T-helper 1 cell treated with Interleukin-12 subunit alpha and Interleukin-12 subunit beta and Interleukin-4 antibody, amounts not matched to agents 30 μg/mL and 1 μg/mL, for 36 hours (primary cell): Measurements from ENCODE around the gene KIF1A.
"Not testable (repeated sequence)": the region's sequence is repeated elsewhere in the genome, so short reads cannot be mapped to it uniquely, and the experiment has no call there.

Experiments used
- H3K27ac Mint-ChIP-seq: one replicate; pipeline ENCODE4 v1.8.0; 2021; ENCODE audit warnings: mild to moderate bottlenecking, mixed read lengths
- H3K27me3 Mint-ChIP-seq: one replicate; pipeline ENCODE4 v1.8.0; 2021; ENCODE audit warnings: low read depth, mixed read lengths
- H3K36me3 Mint-ChIP-seq: one replicate; pipeline ENCODE4 v1.8.0; 2021; ENCODE audit warnings: low read depth, mixed read lengths
- H3K4me1 Mint-ChIP-seq: one replicate; pipeline ENCODE4 v1.8.0; 2021; ENCODE audit warnings: low read depth, mixed read lengths
- H3K4me3 Mint-ChIP-seq: one replicate; pipeline ENCODE4 v1.8.0; 2021; ENCODE audit warnings: mild to moderate bottlenecking, moderate library complexity, mixed read lengths
- H3K9me3 Mint-ChIP-seq: one replicate; pipeline ENCODE4 v1.8.0; 2021; ENCODE audit warnings: mixed read lengths

Gene KIF1A

GRCh38 chr2:240852671-240853314 is 32.8 kb upstream of the KIF1A start:
- peaks cover 16% of the 10 kb centered on the region for H3K9me3 Mint-ChIP-seq
- no peak overlapping the region for H3K27ac Mint-ChIP-seq
- no peaks in the 10 kb centered on the region for H3K36me3 Mint-ChIP-seq
- H3K4me3 Mint-ChIP-seq: no peak overlapping the region
- H3K4me1 Mint-ChIP-seq: no peaks in the 10 kb centered on the region
- no peaks in the 10 kb centered on the region for H3K27me3 Mint-ChIP-seq

DNA sequence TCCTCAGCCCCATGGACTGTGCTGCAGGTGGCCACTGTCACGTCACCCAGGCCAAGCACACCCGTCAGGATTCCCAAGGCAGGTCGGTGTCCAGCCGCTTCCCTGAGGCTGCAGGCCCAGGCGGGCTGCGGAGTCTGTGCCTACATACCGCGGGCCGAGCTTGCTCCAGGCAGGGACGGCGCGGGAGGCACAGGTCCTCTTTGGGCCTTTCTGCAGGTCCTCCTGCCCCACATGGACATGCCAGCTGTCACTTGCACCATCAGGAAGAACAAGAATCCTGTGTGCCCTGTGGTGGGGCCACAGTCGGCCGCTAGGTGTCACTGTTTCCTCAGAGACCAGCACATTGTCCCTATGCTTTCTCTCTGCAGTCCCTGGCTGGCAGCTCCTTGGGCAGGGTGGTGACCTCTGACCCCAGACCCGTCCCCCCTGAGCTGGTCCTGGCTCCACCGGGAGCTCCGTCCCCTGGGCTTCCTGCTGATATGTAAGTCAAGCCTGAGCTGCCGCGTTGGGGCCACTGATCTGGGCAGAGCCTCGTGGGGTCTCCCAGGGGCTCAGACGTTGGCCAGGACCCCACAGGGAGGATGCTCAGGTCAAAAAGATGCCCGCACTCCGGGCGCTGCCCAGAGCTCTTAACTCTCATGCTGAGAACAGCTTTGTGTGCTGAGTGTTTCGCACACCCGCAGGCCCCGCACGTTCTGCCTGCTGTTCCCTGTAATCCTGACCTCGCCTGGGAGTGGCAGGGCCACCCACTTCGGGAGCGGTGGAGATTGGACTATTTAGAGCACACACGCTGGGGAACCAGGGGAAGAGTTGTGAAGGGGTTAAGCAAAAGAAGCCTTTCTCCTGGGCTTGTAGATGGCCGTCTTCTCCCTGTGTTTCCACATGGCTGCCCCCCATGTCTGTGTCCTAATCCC is 31.3 kb upstream of the KIF1A start:
- H3K4me3 Mint-ChIP-seq: no peak overlapping the region
- H3K36me3 Mint-ChIP-seq: no peaks in the 10 kb centered on the region
- H3K9me3 Mint-ChIP-seq: peaks cover 18% of the 10 kb centered on the region
- no peak overlapping the region for H3K27ac Mint-ChIP-seq
- no peaks in the 10 kb centered on the region for H3K27me3 Mint-ChIP-seq
- no peaks in the 10 kb centered on the region for H3K4me1 Mint-ChIP-seq

- Mint-ChIP-seq H3K36me3 (no peaks in the 10 kb centered on the region), H3K27ac (no peak overlapping the region), H3K9me3 (peaks cover 18% of the 10 kb centered on the region), H3K27me3 (no peaks in the 10 kb centered on the region), H3K4me3 (no peak overlapping the region), H3K4me1 (no peaks in the 10 kb centered on the region)
Measured at GRCh38 chr2:240850756-240851077, 30.7 kb upstream of the KIF1A start.

DNA sequence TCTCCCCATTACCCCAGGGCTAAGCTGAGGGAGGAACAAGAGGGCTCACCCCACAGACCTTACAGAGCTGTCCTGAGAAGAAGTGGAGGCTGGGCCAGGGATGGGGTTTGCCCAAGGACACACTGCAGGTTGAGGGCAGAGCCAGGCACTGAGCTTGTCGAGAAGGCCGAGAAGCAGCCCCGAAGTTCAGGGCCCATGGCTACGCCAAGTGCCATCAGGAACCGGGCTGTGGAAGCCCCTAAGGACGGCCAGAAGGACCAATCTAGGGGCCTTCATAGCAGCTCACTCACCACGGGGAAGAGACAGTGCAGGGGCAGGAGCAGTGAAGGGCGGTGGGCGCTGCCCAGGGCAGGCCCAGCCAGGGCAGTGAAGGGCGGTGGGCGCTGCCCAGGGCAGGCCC is 30.0 kb upstream of the KIF1A start:
- H3K36me3 Mint-ChIP-seq: no peaks in the 10 kb centered on the region
- no peak overlapping the region for H3K4me3 Mint-ChIP-seq
- H3K27me3 Mint-ChIP-seq: no peaks in the 10 kb centered on the region
- H3K9me3 Mint-ChIP-seq: peaks cover 18% of the 10 kb centered on the region
- no peak overlapping the region for H3K27ac Mint-ChIP-seq
- H3K4me1 Mint-ChIP-seq: no peaks in the 10 kb centered on the region

DNA sequence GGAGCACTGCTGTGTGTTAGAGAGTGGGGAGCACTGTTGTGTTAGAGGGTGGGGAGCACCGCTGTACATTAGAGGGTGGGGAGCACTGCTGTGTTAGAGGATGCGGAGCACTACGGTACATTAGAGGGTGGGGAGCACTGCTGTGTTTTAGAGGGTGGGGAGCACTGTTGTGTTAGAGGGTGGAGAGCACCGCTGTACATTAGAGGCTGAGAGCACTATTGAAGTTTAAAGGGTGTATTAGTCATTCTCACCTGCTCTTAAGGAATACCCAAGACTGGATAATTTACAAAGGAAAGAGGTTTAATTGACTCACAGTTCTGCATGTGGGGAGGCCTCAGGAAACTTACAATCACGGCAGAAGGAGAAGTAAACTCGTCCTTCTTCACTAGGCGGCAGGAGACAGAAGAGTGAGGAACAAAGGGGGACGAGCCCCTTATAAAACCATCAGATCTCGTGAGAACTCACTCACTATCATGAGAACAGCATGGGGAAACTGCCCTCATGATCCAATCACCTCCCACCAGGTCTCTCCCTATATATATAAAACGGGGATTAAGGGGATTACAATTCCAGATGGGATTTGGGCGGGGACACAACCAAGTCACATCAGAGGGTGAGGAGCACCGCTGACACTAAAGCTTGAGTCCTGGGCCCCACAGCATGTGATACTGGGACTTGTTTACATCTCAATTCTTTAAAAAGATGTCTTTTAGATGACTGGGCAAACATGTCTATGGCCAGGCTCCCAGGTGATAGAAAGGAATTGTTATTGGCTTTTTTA is 29.1 kb upstream of the KIF1A start:
- Mint-ChIP-seq H3K27ac (no peak overlapping the region), H3K4me3 (no peak overlapping the region), H3K9me3 (peaks cover 13% of the 10 kb centered on the region), H3K4me1 (no peaks in the 10 kb centered on the region), H3K27me3 (no peaks in the 10 kb centered on the region), H3K36me3 (no peaks in the 10 kb centered on the region)

DNA sequence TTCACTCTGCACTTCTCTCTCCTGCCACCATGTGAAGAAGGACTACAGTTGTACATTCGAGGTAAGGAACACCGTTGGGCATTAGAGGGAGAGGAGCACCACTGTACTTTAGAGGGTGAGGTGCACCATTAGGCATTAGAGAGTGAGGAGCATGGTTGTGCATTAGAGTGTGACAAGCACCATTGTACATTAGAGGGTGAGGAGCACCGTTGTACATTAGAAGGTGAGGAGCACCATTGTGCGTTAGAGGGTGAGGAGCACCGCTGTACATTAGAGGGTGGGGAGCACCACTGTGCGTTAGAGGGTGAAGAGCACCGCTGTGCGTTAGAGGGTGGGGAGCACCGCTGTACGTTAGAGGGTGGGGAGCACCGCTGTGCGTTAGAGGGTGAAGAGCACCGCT is 27.8 kb upstream of the KIF1A start:
- Mint-ChIP-seq H3K4me3 (no peak overlapping the region), H3K36me3 (no peaks in the 10 kb centered on the region), H3K9me3 (peaks cover 12% of the 10 kb centered on the region), H3K27me3 (no peaks in the 10 kb centered on the region), H3K4me1 (no peaks in the 10 kb centered on the region), H3K27ac (no peak overlapping the region)

GRCh38 chr2:240846873-240847595 is 27.0 kb upstream of the KIF1A start:
- no peak overlapping the region for H3K4me3 Mint-ChIP-seq
- H3K27ac Mint-ChIP-seq: no peak overlapping the region
- peaks cover 12% of the 10 kb centered on the region for H3K9me3 Mint-ChIP-seq
- no peaks in the 10 kb centered on the region for H3K36me3 Mint-ChIP-seq
- H3K27me3 Mint-ChIP-seq: no peaks in the 10 kb centered on the region
- H3K4me1 Mint-ChIP-seq: no peaks in the 10 kb centered on the region

DNA sequence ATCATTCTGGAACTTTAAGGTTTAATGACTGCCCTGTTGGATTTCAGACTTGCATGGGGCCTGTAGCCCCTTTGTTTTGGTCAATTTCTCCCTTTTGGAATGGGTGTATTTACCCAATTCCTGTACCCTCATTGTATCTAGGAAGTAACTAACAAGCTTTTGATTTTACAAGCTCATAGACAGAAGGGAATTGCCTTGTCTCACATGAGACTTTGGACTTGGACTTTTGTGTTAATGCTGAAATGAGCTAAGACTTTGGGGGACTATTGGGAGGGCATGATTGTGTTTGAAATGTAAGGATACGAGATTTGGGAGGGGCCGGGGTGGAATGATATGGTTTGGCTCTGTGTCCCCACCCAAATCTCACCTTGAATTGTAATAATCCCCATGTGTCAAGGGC is 26.3 kb upstream of the KIF1A start:
- not testable (repeated sequence) for H3K36me3 Mint-ChIP-seq, H3K27ac Mint-ChIP-seq, H3K27me3 Mint-ChIP-seq, H3K4me3 Mint-ChIP-seq, H3K4me1 Mint-ChIP-seq
- peaks cover 12% of the 10 kb centered on the region for H3K9me3 Mint-ChIP-seq

- no peak overlapping the region for H3K4me3 Mint-ChIP-seq
- H3K36me3 Mint-ChIP-seq: no peaks in the 10 kb centered on the region
- H3K27ac Mint-ChIP-seq: no peak overlapping the region
- peaks cover 9% of the 10 kb centered on the region for H3K27me3 Mint-ChIP-seq
- H3K4me1 Mint-ChIP-seq: no peaks in the 10 kb centered on the region
- H3K9me3 Mint-ChIP-seq: peaks cover 8% of the 10 kb centered on the region
Measured at GRCh38 chr2:240840435-240841060, 20.5 kb upstream of the KIF1A start.

GRCh38 chr2:240839152-240840143 is 19.4 kb upstream of the KIF1A start:
- H3K36me3 Mint-ChIP-seq: no peaks in the 10 kb centered on the region
- H3K4me1 Mint-ChIP-seq: no peaks in the 10 kb centered on the region
- no peaks in the 10 kb centered on the region for H3K9me3 Mint-ChIP-seq
- H3K4me3 Mint-ChIP-seq: no peak overlapping the region
- H3K27ac Mint-ChIP-seq: no peak overlapping the region
- peaks cover 9% of the 10 kb centered on the region for H3K27me3 Mint-ChIP-seq

GRCh38 chr2:240837621-240838020 is 17.6 kb upstream of the KIF1A start:
- no peak overlapping the region for H3K27ac Mint-ChIP-seq
- peaks cover 9% of the 10 kb centered on the region for H3K27me3 Mint-ChIP-seq
- no peaks in the 10 kb centered on the region for H3K36me3 Mint-ChIP-seq
- no peak overlapping the region for H3K4me3 Mint-ChIP-seq
- H3K9me3 Mint-ChIP-seq: no peaks in the 10 kb centered on the region
- no peaks in the 10 kb centered on the region for H3K4me1 Mint-ChIP-seq

DNA sequence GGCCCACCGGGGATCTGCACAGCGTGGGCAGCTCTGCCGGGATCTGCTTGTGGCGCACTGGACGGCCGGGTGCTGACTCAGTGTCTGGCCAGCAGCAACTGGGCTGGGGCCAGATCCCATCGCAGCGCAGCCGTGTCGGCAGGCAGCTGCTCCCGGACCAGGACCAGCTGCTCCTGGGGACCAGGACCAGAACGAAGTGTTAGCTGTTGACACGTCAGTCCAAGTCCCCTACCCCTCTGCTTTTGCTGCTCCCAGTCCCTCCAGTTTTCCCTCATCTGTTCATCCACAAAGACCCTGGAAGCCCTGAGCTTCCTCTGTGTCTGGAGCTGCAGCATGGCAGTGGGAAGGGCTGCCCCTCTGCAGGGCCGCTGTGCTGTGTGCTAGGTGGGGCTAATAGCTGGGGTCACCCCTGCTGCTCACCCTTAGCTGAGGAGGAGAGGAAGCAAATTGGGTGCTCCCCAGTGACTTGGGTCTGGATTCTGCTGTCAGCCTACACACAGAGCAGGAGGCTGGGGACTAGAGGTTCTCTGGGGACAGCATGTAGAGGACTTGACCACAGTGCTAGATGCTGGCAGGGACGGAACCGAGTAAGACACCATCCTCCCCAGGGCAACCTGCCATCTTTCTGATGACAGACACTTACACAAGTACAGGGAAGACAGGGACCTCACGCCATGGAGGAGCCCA is 16.9 kb upstream of the KIF1A start:
- H3K9me3 Mint-ChIP-seq: no peaks in the 10 kb centered on the region

DNA sequence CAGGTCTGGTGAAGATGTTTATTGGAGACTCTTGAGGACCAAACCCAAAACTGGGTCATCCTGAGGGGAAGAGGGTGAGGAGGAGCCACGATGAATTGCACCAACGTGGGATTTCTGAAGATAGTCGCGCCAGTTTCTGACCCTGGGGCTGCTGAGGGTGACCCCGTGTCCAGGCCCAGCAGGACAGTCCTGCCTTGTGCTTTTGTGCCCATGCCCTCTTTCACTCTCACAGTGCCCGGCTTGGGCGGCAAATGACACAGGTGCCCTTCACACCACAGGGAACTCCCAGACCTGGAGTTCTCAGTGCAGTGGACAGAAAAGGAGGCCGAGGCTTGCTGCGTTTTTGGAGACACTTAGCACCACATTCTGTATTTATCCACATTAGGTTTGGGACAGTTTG is 15.5 kb upstream of the KIF1A start:
- Mint-ChIP-seq H3K36me3 (no peaks in the 10 kb centered on the region), H3K27ac (no peak overlapping the region), H3K4me1 (peaks cover 2% of the 10 kb centered on the region), H3K4me3 (no peak overlapping the region), H3K27me3 (peaks cover 23% of the 10 kb centered on the region), H3K9me3 (no peaks in the 10 kb centered on the region)

More for the DNA sequence above, 16.9 kb upstream of the KIF1A start:
- Mint-ChIP-seq H3K27me3 (peaks cover 9% of the 10 kb centered on the region), H3K4me3 (no peak overlapping the region), H3K27ac (no peak overlapping the region), H3K4me1 (no peaks in the 10 kb centered on the region), H3K36me3 (no peaks in the 10 kb centered on the region)
